ENCODE data around the gene CSNK1E.

The CSNK1E gene

GRCh38 chr22:38305471-38306448, 11.5 kb downstream of the CSNK1E start:
- no peak for DNase-seq

- no peak for DNase-seq
Measured at GRCh38 chr22:38304526-38304925, 12.7 kb downstream of the CSNK1E start.

- no peak for DNase-seq
Measured at GRCh38 chr22:38303974-38304373, 13.3 kb downstream of the CSNK1E start.

- DNase-seq, result no peak
Measured at GRCh38 chr22:38302906-38303305, 14.3 kb downstream of the CSNK1E start.

GRCh38 chr22:38300946-38301345, 16.3 kb downstream of the CSNK1E start:
- no peak for DNase-seq

GRCh38 chr22:38300197-38300945, 16.9 kb downstream of the CSNK1E start:
- DNase-seq, result no peak

- no peak for DNase-seq
Measured at GRCh38 chr22:38299770-38300102, 17.5 kb downstream of the CSNK1E start.

- DNase-seq, result no peak
Measured at GRCh38 chr22:38298312-38299005, 18.8 kb downstream of the CSNK1E start.

GRCh38 chr22:38296372-38296771, 20.9 kb downstream of the CSNK1E start:
- DNase-seq, result no peak

GRCh38 chr22:38295863-38296262, 21.4 kb downstream of the CSNK1E start:
- DNase-seq, result no peak

- DNase-seq, result no peak
Measured at GRCh38 chr22:38295339-38295738, 21.9 kb downstream of the CSNK1E start.

- DNase-seq, result no peak
Measured at GRCh38 chr22:38294193-38294592, 23.0 kb downstream of the CSNK1E start.

- DNase-seq, result no peak
Measured at GRCh38 chr22:38292694-38293093, 24.5 kb downstream of the CSNK1E start.

GRCh38 chr22:38291201-38291777, 25.9 kb downstream of the CSNK1E start:
- DNase-seq, result no peak

GRCh38 chr22:38290347-38290746, 26.9 kb downstream of the CSNK1E start:
- DNase-seq, result no peak

- no peak for DNase-seq
Measured at GRCh38 chr22:38289583-38290082, 27.6 kb downstream of the CSNK1E start.

- no peak for DNase-seq
Measured at GRCh38 chr22:38286915-38287669, 30.1 kb downstream of the CSNK1E start.

- no peak for DNase-seq
Measured at GRCh38 chr22:38285018-38285417, 32.2 kb downstream of the CSNK1E start.

- no peak for DNase-seq
Measured at GRCh38 chr22:38284042-38284402, 33.2 kb downstream of the CSNK1E start.

- no peak for DNase-seq
Measured at GRCh38 chr22:38282397-38282796, 34.8 kb downstream of the CSNK1E start.

- no peak for DNase-seq
Measured at GRCh38 chr22:38276166-38276565, 41.1 kb downstream of the CSNK1E start.
